RWPE2 (cell line): ENCODE data around the gene COLQ.
"Not testable (repeated sequence)": the region's sequence is repeated elsewhere in the genome, so short reads cannot be mapped to it uniquely, and the experiment has no call there.

Experiments
- ATAC-seq: fragments of 200-7000 bp; cut with Tn5 transposase; 3 replicates; pipeline ENCODE4 v1.9.1; 2021; ENCODE audit warnings: low read depth
- DNase-seq: peaks from one replicate; pipeline ENCODE4 v3.0.0-alpha.2; 2020; ENCODE audit warnings: low spot score
- H3K27ac ChIP-seq: fragments of 450-650 bp; 2 replicates; pipeline ENCODE4 v1.5.1; 2017; ENCODE audit warnings: mild to moderate bottlenecking; ENCODE audit not compliant: poor library complexity, severe bottlenecking
- H3K27me3 ChIP-seq: fragments of 250-450 bp; sonication (Bioruptor Pico); 2 replicates; pipeline ENCODE4 v1.5.1; 2021; ENCODE audit warnings: mild to moderate bottlenecking, moderate library complexity; ENCODE audit not compliant: insufficient read depth, poor library complexity, severe bottlenecking
- H3K36me3 ChIP-seq: fragments of 250-450 bp; sonication (Bioruptor Pico); 2 replicates; pipeline ENCODE4 v1.5.1; 2020; ENCODE audit warnings: low read depth, mild to moderate bottlenecking, moderate library complexity
- H3K4me1 ChIP-seq: fragments of 250-450 bp; sonication (Bioruptor Pico); 2 replicates; pipeline ENCODE4 v1.5.1; 2021; ENCODE audit warnings: mild to moderate bottlenecking, moderate library complexity; ENCODE audit not compliant: insufficient read depth, poor library complexity, severe bottlenecking
- H3K4me3 ChIP-seq: fragments of 250-450 bp; sonication (Bioruptor Pico); 2 replicates; pipeline ENCODE4 v1.5.1; 2021; ENCODE audit warnings: mild to moderate bottlenecking, moderate library complexity; ENCODE audit not compliant: severe bottlenecking
- H3K9me3 ChIP-seq: fragments of 250-450 bp; sonication (Bioruptor Pico); 2 replicates; pipeline ENCODE4 v1.5.1; 2021; ENCODE audit warnings: mild to moderate bottlenecking, moderate library complexity; ENCODE audit not compliant: severe bottlenecking
- TF ChIP-seq, protein P1 (sequence below): fragments of 450-650 bp; IDR thresholded peaks from one replicate; pipeline ENCODE4 v1.5.1; 2017; ENCODE audit warnings: mild to moderate bottlenecking, moderate library complexity; ENCODE audit not compliant: poor library complexity, severe bottlenecking

COLQ gene

GRCh38 chr3:15462451-15462850 lies 59.1 kb downstream of the COLQ start:
- Histone ChIP-seq H3K27me3 (no peaks in the 10 kb centered on the region), H3K36me3 (no peaks in the 10 kb centered on the region), H3K4me1 (no peaks in the 10 kb centered on the region), H3K4me3 (no peak overlapping the region), H3K27ac (no peak overlapping the region), H3K9me3 (no peaks in the 10 kb centered on the region)
- ATAC-seq (no peak), DNase-seq (no peak)
- TF ChIP-seq, protein P1, sequence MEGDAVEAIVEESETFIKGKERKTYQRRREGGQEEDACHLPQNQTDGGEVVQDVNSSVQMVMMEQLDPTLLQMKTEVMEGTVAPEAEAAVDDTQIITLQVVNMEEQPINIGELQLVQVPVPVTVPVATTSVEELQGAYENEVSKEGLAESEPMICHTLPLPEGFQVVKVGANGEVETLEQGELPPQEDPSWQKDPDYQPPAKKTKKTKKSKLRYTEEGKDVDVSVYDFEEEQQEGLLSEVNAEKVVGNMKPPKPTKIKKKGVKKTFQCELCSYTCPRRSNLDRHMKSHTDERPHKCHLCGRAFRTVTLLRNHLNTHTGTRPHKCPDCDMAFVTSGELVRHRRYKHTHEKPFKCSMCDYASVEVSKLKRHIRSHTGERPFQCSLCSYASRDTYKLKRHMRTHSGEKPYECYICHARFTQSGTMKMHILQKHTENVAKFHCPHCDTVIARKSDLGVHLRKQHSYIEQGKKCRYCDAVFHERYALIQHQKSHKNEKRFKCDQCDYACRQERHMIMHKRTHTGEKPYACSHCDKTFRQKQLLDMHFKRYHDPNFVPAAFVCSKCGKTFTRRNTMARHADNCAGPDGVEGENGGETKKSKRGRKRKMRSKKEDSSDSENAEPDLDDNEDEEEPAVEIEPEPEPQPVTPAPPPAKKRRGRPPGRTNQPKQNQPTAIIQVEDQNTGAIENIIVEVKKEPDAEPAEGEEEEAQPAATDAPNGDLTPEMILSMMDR: no peak

GRCh38 chr3:15460891-15461531 lies 60.5 kb downstream of the COLQ start:
- TF ChIP-seq, protein P1: no peak
- Histone ChIP-seq H3K27me3 (no peaks in the 10 kb centered on the region), H3K36me3 (no peaks in the 10 kb centered on the region), H3K27ac (no peak overlapping the region), H3K4me1 (no peaks in the 10 kb centered on the region), H3K4me3 (no peak overlapping the region), H3K9me3 (no peaks in the 10 kb centered on the region)
- ATAC-seq (no peak), DNase-seq (no peak)

GRCh38 chr3:15458212-15458780 lies 63.2 kb downstream of the COLQ start:
- DNase-seq (no peak), ATAC-seq (no peak)
- no peak overlapping the region for H3K27ac ChIP-seq
- no peaks in the 10 kb centered on the region for H3K9me3 ChIP-seq
- TF ChIP-seq, protein P1: no peak
- no peaks in the 10 kb centered on the region for H3K27me3 ChIP-seq
- H3K36me3 ChIP-seq: no peaks in the 10 kb centered on the region
- no peak overlapping the region for H3K4me3 ChIP-seq
- H3K4me1 ChIP-seq: no peaks in the 10 kb centered on the region

GRCh38 chr3:15456915-15457314 lies 64.6 kb downstream of the COLQ start:
- not testable (repeated sequence) for H3K9me3 ChIP-seq, H3K27ac ChIP-seq, H3K36me3 ChIP-seq, H3K27me3 ChIP-seq, H3K4me3 ChIP-seq, H3K4me1 ChIP-seq, ATAC-seq, DNase-seq

DNA sequence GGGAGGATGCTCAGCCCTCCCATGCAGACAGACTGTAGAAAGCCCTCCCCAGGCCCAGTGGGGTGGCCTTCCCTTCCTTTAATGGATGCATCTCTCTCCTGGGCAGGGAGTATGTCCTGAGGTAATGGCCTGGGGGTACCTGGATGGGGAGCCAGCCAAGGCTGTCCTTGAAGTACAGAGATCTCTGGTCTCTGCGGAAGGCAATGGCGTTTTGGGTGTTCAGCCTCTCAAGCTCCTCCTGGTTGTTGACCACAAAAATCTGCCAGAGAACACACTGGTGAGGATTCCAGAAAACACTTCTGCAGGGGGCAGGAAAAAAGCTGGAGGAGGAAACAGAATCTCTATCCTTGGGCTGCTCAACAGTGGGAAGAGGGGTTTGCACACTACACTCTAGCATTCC lies 65.2 kb downstream of the COLQ start:
- no peak overlapping the region for H3K27ac ChIP-seq
- H3K36me3 ChIP-seq: no peaks in the 10 kb centered on the region
- no peaks in the 10 kb centered on the region for H3K27me3 ChIP-seq
- DNase-seq (no peak), ATAC-seq (no peak)
- no peaks in the 10 kb centered on the region for H3K9me3 ChIP-seq
- no peak overlapping the region for H3K4me3 ChIP-seq
- no peaks in the 10 kb centered on the region for H3K4me1 ChIP-seq
- TF ChIP-seq, protein P1: no peak
